ENCODE measurements around the gene SLC17A9. TPM values are rescaled to one million over a fixed set of nuclear protein-coding genes. Genes with fewer than 3 reads are reported as not detected.

Gene SLC17A9
- total RNA-seq, 4 donors from 2014 or later: 3.8 to 19.0 (median 5.2) TPM

DNA sequence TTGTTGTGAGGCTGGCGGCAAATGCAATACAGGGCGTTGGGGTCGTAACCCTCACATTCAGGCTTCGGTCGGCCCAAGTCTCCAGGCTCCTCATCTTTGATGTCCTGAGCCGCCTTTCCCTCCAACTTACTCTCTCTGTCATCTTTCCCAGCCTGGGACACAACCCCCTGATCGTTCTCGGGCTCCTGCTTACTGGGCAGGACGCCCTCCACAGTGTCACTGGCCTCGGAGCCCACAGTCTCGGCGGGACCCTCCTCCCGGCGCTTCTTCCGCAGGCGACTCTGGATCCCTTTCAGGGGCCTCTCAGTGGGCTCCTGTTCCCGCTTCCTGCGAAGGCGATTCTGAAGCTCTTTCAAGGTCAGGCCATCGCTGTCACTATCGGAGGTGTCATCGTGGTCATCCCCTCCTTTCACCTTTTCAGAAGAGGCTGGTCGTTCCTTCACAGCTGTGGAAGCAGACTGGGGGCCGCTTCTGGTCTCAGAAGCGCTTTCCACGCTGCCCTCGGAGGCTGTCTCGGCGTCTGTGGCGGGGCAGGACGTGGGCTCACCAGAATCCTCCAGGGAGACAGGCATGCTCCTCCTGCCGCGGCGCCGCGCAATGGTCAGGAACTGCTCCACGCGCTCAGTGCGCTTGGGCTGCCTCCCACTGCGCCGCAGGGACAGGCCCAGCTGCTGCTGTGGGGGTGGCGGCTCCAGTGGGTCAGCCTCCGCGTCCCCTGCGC is 41.6 kb upstream of the SLC17A9 start:
- Histone ChIP-seq H3K27me3 (no peaks in the 10 kb centered on the region), H3K4me3 (no peak overlapping the region), H3K27ac (no peak overlapping the region), H3K36me3 (peaks cover 0 to 75% (median 0%) of the 10 kb centered on the region in 3 donors), H3K4me1 (peaks cover 0 to 25% (median 3%) of the 10 kb centered on the region in 4 donors), H3K9me3 (no peaks in the 10 kb centered on the region)
- TF ChIP-seq, protein P1, sequence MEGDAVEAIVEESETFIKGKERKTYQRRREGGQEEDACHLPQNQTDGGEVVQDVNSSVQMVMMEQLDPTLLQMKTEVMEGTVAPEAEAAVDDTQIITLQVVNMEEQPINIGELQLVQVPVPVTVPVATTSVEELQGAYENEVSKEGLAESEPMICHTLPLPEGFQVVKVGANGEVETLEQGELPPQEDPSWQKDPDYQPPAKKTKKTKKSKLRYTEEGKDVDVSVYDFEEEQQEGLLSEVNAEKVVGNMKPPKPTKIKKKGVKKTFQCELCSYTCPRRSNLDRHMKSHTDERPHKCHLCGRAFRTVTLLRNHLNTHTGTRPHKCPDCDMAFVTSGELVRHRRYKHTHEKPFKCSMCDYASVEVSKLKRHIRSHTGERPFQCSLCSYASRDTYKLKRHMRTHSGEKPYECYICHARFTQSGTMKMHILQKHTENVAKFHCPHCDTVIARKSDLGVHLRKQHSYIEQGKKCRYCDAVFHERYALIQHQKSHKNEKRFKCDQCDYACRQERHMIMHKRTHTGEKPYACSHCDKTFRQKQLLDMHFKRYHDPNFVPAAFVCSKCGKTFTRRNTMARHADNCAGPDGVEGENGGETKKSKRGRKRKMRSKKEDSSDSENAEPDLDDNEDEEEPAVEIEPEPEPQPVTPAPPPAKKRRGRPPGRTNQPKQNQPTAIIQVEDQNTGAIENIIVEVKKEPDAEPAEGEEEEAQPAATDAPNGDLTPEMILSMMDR (IDR thresholded peaks at IDR 0.05): no peak
- TF ChIP-seq POLR2A (IDR thresholded peaks at IDR 0.05): no peak
- DNase-seq: peak in 2 of 3 donors; percentile 15 to 45

DNA sequence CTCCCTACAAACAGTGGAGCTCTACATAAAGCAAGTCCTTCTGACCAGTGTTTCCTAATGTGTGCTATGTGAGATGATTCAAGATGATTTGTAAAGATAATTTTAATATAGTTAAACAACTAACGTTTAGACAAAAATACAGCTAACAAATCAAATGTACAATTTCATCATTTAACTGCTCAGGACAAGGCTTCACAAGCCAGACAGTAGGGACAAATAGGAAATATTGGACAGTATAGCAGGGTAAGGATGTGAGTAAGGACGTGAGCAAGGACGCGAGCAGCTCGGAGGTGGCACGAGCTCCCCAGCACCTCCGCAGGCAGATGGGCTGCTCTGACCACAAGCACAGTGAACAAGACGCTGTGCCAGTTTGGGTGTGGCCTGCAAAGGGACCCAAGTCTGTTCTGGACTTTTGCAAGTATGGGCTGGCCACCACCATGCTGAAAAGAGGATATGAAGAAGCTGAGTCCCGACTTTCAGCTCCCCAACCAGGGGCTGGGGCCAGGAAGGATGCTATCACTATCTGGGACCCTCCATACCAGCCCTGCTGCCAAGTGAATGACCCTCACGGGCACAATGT is 40.7 kb upstream of the SLC17A9 start:
- no peak overlapping the region for H3K27ac ChIP-seq
- TF ChIP-seq, protein P1 (IDR thresholded peaks at IDR 0.05): no peak
- TF ChIP-seq POLR2A (IDR thresholded peaks at IDR 0.05): no peak
- H3K36me3 ChIP-seq: peaks cover 0 to 67% (median 0%) of the 10 kb centered on the region in 3 donors
- H3K4me1 ChIP-seq: peaks cover 0 to 33% (median 7%) of the 10 kb centered on the region in 4 donors
- peak in 1 of 3 donors; percentile 29 for DNase-seq
- no peaks in the 10 kb centered on the region for H3K27me3 ChIP-seq
- no peak overlapping the region for H3K4me3 ChIP-seq
- H3K9me3 ChIP-seq: no peaks in the 10 kb centered on the region

DNA sequence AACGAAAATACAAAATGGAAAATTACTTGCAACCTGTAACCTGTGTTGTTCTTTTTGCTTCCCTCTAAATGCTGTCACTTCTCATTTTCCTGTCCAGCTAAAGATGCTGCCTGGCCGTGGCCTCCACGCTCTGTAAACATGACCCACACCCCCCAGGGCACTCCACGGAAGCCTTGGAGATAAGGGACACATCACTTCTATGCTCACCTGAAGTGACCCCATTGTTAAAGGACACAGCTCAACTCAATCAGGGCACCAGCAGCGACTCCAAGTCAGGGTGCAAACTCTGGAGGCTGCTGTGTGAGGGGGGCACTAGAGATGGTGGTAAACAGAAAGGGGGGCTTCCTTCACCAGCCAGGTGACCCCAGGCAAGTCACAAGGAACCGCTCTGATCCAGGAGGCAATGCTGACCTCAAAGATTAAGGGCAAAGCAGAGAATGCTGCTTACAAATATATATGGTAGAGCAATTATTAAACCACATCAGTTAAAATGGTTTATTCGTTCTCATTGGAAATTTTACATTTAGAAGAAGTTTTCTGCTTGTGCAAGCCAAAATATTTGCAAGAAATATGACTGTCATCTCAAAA is 39.4 kb upstream of the SLC17A9 start:
- TF ChIP-seq, protein P1 (IDR thresholded peaks at IDR 0.05): no peak
- no peak for TF ChIP-seq POLR2A (IDR thresholded peaks at IDR 0.05)
- no peaks in the 10 kb centered on the region for H3K9me3 ChIP-seq
- peaks cover 0 to 53% (median 0%) of the 10 kb centered on the region in 3 donors for H3K36me3 ChIP-seq
- H3K27me3 ChIP-seq: no peaks in the 10 kb centered on the region
- no peak overlapping the region for H3K4me3 ChIP-seq
- peaks cover 0 to 47% (median 13%) of the 10 kb centered on the region in 4 donors for H3K4me1 ChIP-seq
- H3K27ac ChIP-seq: no peak overlapping the region
- peak in 1 of 3 donors; percentile 12 for DNase-seq

DNA sequence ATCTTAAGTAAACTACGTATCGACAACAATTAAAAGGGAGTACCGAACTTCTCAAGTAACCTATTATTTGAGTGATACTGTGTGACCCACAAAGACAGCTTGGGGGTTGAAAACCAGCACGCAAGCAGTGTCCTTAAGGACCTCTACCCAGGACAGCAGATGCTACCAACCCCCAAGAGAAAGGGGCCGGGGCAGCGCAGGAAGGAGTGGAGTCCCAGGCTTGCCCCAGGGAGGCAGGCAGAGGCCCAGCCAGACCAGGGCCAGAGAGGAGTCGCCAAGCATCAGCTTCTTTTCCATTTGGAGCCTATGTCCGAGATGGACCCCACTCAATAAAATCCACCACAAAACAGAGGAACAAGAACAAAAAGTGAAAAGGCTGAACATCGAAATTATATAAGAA is 38.1 kb upstream of the SLC17A9 start:
- no peak for DNase-seq
- no peak overlapping the region for H3K27ac ChIP-seq
- TF ChIP-seq POLR2A (IDR thresholded peaks at IDR 0.05): no peak
- TF ChIP-seq, protein P1 (IDR thresholded peaks at IDR 0.05): no peak
- peaks cover 0 to 60% (median 18%) of the 10 kb centered on the region in 4 donors for H3K4me1 ChIP-seq
- H3K36me3 ChIP-seq: peaks cover 0 to 40% (median 0%) of the 10 kb centered on the region in 3 donors
- no peaks in the 10 kb centered on the region for H3K9me3 ChIP-seq
- no peak overlapping the region for H3K4me3 ChIP-seq
- no peaks in the 10 kb centered on the region for H3K27me3 ChIP-seq

DNA sequence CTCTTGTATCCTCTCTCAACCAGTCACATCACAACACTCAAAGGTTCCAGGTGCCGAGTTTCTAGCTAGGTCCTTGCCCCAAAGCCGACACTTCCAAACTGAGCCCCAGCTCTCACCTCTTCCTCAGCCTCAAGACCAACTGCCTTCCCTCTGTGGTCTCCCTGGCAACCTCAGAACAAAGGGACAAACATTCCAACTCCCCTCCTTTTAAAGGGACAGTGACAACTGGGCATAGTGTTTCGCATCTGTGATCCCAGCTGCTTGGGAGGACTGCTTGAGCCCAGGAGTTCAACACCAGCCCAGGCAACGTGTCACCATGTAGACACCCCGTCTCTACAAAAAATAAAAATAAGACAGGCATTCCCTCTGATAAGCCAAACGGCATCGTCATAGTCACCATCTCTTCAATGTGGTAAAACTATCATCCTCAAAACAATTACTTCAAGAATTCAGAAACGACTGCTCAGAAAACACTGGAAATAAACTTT is 37.5 kb upstream of the SLC17A9 start:
- Histone ChIP-seq H3K36me3 (peaks cover 0 to 34% (median 0%) of the 10 kb centered on the region in 3 donors), H3K27me3 (no peaks in the 10 kb centered on the region), H3K9me3 (no peaks in the 10 kb centered on the region), H3K4me1 (peaks cover 0 to 66% (median 21%) of the 10 kb centered on the region in 4 donors), H3K27ac (no peak overlapping the region), H3K4me3 (no peak overlapping the region)
- DNase-seq: peak in 1 of 3 donors; percentile 40
- TF ChIP-seq, protein P1 (IDR thresholded peaks at IDR 0.05): no peak
- TF ChIP-seq POLR2A (IDR thresholded peaks at IDR 0.05): no peak

Data from Peyer's patch (tissue), 4 donors.